ENCODE data around the gene ZNF469. TPM values are rescaled to one million over a fixed set of nuclear protein-coding genes. Genes with fewer than 3 reads are reported as not detected.
A peak's percentile ranks its signal among the peaks of the same experiment; 100 is the strongest.

Gene ZNF469
- total and polyA plus RNA-seq, 9 of the 15 experiments (the other 6 are each of a cell fraction or from before 2014, with no cell fraction given): 0.01 to 0.04 TPM; not detected in 7

DNA sequence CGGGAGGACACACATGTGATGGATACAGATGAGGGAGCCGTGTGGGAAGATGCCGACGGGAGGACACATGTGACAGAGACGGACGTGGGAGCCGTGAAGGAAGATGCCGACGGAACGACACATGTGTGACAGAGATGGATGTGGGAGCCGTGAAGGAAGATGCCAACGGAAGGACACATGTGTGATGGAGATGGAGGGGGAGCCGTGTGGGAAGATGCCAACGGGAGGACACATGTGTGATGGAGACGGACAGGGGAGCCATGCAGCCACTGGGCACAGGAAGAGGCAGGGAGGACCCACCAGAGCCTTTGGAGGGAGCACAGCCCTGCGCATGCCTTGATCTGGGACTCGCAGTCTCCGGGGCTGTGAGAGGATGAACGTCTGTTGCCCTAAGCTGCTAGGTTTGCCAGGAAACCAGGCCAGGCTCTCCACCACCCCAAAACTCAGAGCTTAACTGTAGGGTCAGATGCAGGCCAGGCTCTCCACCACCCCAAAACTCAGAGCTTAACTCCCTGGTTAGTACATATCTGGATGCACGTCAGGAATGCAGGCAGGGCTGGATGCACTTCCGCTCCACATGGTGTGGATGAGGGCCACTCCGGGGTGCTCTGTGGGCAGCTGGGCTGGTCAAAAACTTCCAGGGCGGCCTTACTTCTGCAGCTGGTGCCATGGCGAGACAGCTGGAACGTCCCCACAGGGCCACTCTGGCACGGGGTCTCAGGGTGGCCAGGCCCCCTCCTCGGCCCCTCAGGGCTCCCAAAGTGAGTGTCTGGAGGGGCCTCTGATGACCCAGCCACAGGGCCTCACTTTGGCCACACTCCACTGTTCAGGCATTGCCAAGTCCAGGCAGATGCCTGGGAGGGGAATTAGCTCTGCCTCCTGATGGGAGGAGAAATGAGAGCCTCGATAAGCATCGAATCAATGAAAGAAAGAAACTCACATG lies 47.7 kb upstream of the ZNF469 start (continued):
- TF ChIP-seq ZNF217 (CRISPR knock-in tag; IDR thresholded peaks at IDR 0.05) (no peak), WHSC1 (IDR thresholded peaks at IDR 0.05; ENCODE audit: low read length) (peak; percentile 77), NR3C1 (CRISPR knock-in tag; IDR thresholded peaks at IDR 0.05) (no peak), SIN3B (IDR thresholded peaks at IDR 0.05; ENCODE audit: low read depth) (no peak), SIRT6 (IDR thresholded peaks at IDR 0.05; ENCODE audit: low read depth, low read length) (no peak), SLC30A9 (CRISPR knock-in tag; IDR thresholded peaks at IDR 0.05) (no peak)
- TF ChIP-seq, protein P1, sequence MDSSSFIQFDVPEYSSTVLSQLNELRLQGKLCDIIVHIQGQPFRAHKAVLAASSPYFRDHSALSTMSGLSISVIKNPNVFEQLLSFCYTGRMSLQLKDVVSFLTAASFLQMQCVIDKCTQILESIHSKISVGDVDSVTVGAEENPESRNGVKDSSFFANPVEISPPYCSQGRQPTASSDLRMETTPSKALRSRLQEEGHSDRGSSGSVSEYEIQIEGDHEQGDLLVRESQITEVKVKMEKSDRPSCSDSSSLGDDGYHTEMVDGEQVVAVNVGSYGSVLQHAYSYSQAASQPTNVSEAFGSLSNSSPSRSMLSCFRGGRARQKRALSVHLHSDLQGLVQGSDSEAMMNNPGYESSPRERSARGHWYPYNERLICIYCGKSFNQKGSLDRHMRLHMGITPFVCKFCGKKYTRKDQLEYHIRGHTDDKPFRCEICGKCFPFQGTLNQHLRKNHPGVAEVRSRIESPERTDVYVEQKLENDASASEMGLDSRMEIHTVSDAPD (CRISPR knock-in tag; IDR thresholded peaks at IDR 0.05): no peak
- TF ChIP-seq, protein P2, sequence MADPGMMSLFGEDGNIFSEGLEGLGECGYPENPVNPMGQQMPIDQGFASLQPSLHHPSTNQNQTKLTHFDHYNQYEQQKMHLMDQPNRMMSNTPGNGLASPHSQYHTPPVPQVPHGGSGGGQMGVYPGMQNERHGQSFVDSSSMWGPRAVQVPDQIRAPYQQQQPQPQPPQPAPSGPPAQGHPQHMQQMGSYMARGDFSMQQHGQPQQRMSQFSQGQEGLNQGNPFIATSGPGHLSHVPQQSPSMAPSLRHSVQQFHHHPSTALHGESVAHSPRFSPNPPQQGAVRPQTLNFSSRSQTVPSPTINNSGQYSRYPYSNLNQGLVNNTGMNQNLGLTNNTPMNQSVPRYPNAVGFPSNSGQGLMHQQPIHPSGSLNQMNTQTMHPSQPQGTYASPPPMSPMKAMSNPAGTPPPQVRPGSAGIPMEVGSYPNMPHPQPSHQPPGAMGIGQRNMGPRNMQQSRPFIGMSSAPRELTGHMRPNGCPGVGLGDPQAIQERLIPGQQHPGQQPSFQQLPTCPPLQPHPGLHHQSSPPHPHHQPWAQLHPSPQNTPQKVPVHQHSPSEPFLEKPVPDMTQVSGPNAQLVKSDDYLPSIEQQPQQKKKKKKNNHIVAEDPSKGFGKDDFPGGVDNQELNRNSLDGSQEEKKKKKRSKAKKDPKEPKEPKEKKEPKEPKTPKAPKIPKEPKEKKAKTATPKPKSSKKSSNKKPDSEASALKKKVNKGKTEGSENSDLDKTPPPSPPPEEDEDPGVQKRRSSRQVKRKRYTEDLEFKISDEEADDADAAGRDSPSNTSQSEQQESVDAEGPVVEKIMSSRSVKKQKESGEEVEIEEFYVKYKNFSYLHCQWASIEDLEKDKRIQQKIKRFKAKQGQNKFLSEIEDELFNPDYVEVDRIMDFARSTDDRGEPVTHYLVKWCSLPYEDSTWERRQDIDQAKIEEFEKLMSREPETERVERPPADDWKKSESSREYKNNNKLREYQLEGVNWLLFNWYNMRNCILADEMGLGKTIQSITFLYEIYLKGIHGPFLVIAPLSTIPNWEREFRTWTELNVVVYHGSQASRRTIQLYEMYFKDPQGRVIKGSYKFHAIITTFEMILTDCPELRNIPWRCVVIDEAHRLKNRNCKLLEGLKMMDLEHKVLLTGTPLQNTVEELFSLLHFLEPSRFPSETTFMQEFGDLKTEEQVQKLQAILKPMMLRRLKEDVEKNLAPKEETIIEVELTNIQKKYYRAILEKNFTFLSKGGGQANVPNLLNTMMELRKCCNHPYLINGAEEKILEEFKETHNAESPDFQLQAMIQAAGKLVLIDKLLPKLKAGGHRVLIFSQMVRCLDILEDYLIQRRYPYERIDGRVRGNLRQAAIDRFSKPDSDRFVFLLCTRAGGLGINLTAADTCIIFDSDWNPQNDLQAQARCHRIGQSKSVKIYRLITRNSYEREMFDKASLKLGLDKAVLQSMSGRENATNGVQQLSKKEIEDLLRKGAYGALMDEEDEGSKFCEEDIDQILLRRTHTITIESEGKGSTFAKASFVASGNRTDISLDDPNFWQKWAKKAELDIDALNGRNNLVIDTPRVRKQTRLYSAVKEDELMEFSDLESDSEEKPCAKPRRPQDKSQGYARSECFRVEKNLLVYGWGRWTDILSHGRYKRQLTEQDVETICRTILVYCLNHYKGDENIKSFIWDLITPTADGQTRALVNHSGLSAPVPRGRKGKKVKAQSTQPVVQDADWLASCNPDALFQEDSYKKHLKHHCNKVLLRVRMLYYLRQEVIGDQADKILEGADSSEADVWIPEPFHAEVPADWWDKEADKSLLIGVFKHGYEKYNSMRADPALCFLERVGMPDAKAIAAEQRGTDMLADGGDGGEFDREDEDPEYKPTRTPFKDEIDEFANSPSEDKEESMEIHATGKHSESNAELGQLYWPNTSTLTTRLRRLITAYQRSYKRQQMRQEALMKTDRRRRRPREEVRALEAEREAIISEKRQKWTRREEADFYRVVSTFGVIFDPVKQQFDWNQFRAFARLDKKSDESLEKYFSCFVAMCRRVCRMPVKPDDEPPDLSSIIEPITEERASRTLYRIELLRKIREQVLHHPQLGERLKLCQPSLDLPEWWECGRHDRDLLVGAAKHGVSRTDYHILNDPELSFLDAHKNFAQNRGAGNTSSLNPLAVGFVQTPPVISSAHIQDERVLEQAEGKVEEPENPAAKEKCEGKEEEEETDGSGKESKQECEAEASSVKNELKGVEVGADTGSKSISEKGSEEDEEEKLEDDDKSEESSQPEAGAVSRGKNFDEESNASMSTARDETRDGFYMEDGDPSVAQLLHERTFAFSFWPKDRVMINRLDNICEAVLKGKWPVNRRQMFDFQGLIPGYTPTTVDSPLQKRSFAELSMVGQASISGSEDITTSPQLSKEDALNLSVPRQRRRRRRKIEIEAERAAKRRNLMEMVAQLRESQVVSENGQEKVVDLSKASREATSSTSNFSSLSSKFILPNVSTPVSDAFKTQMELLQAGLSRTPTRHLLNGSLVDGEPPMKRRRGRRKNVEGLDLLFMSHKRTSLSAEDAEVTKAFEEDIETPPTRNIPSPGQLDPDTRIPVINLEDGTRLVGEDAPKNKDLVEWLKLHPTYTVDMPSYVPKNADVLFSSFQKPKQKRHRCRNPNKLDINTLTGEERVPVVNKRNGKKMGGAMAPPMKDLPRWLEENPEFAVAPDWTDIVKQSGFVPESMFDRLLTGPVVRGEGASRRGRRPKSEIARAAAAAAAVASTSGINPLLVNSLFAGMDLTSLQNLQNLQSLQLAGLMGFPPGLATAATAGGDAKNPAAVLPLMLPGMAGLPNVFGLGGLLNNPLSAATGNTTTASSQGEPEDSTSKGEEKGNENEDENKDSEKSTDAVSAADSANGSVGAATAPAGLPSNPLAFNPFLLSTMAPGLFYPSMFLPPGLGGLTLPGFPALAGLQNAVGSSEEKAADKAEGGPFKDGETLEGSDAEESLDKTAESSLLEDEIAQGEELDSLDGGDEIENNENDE (IDR thresholded peaks at IDR 0.05; ENCODE audit: low read depth, low read length): no peak
- TF ChIP-seq, protein P3, sequence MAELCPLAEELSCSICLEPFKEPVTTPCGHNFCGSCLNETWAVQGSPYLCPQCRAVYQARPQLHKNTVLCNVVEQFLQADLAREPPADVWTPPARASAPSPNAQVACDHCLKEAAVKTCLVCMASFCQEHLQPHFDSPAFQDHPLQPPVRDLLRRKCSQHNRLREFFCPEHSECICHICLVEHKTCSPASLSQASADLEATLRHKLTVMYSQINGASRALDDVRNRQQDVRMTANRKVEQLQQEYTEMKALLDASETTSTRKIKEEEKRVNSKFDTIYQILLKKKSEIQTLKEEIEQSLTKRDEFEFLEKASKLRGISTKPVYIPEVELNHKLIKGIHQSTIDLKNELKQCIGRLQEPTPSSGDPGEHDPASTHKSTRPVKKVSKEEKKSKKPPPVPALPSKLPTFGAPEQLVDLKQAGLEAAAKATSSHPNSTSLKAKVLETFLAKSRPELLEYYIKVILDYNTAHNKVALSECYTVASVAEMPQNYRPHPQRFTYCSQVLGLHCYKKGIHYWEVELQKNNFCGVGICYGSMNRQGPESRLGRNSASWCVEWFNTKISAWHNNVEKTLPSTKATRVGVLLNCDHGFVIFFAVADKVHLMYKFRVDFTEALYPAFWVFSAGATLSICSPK (IDR thresholded peaks at IDR 0.05; ENCODE audit: borderline replicate concordance): no peak

Measured in K562 (cell line).